NCI-H524 (cell line): ENCODE measurements around the gene ACTRT2.

Source experiments
- DNase-seq, 2 experiments: peaks; one replicate each; lab custom pipeline; 2025; lab: John Stamatoyannopoulos, UW

The ACTRT2 gene

DNA sequence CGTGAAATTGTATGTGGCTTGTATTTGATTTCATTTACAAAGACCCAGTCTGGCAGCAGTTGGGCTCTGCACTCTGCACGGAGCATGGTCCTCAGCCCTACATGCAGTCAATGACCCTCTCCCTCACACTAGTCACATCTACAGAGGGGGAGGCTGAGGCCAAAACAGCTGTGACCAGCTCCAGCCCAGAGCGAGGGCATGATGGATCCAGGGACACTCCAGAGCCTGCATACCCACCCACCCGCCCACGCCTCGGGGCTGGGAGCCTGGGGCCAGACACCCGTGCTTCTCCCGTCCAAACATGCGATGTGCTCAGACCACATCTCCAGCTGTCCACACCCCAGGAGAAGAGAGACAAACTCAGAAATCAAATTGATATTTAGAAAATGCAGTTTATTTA, 33.8 kb downstream of the ACTRT2 start:
- no peak for DNase-seq

DNA sequence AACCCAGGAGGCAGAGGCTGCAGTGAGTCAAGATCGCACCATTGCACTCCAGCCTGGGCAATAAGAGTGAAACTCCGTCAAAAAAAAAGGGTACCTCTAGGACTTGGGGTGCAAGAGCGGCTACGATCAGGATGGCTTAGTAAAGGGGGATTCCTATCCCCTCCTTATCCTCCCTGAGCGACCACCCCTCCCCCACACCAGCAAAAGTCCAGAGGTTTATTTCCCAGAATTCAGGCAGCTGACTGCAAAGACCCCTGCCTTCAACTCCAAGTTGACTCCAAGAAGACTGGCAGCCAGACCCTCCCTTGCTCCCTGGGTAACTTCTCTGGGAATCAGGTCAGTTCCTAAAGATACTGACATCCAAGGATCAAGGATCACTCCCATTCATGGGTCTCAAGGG, 35.4 kb downstream of the ACTRT2 start:
- no peak for DNase-seq

DNA sequence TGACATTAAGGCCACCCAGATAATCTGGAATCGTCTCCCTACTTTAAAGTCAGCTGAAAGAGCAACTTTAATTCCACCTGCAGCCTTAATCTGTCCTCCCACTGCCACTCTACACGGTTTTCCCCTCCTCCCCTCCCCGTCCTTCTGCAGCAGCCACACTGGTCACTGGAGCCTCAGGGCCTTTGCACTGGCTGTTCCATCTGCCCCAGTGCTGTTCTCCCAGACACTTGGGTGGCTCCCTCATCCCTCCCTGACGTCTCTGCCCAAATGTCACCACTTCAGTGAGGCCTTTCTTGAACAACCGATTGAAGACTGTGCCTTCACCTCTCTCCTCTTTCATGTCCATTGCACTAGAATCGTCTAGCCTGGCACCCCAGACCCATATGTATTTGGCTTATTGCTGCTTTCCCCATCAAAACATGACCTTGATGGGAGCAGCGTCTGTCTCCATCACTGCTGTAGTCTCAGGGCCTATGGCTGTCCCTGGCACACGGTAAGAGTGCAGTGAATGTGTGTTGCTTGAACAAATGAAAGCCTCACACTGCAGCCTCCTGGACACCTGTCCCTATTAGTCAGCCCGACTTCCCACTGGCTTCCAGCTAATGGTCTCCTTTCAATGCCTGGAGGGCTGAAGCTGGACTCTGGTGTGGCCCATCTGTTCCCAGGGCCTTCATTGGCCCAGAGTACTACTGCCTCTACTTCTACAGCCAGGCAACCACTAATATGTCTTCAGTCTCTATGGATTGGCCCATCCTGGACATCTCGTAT, 37.2 kb downstream of the ACTRT2 start:
- DNase-seq, result no peak

DNA sequence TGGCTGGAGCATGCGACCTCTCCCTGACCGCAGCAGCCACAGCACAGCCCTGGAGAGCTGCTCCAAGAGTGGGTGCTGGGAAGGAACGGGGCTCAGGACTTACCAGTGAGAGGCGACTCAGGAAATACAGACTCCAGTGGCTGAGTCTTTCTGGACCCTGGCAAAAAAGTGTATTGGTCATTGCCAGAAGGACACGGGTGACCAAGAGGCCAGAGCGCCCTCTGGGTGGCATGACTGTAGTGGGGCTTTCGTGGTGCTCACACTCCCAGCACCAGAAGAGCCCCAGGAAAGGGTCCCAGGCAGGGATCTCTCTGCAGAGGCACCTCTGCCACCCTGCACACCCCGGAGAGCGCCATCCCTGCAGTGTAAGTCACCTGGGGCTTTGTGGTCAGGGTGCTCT, 38.9 kb downstream of the ACTRT2 start:
- DNase-seq, result no peak

DNA sequence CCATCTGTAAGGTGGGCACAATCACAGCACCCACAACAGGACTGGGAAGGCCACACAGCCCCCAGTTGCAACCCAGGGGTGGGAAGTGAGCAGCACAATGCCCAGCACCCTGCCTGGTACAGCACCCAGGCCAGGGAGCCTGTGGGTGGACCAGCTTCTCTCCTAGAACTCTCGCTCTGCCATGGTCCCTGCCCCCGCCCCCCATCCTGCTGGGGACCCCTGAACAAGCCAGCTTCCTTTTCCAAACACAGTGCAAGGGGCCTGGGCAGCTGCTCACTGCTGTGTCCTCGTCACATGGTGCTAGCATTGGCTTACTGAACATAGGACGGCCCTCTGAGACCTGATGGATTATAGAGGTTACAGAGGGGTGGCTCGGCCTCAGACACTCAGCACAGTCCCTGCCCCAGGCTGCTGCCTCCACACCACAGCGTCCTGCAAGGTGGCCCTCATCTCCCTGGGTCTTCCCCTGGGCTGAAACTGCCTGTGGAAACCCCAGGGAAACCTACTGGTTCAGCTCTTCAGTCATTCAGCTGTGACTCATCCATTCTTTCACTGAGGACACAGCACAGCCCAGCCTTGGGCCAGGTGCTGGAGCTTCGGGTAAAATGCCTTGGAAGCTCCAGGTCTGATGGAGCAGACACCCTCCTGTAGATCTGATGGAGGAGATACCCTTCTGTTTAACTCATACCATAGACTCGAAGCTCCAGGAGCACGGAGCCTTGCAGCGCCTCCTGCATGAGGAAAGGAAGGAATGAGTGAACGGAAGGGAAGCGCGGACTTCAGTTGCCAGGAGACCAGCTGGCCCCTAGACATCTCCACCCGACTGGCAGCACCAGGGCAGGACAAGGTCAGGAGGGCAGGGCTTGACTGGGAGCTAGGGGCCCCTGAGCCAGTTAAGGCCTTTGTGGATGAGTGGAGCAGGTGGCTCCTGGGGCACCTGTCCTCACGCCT, 39.6 kb downstream of the ACTRT2 start:
- no peak for DNase-seq

DNA sequence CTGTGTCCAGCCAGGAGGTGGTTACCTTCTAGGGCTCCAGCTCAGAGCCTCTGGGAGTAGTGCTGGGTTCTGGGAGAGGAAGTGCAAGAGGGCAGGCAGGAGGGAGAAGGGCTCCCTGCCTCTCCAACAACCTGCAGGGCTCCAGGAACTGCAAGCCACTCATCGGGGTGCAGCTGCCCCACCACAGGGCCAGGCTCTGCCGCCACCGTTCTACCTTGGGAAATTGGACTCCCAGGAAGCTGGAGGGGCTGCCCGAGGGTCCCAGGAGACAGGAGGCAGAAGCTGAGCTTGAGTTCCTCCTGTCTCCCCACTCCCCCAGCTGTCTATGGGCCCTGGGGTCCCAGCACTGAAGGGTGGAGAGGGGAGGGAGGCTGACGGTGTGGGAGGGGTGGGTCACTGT, 40.3 kb downstream of the ACTRT2 start:
- no peak for DNase-seq

DNA sequence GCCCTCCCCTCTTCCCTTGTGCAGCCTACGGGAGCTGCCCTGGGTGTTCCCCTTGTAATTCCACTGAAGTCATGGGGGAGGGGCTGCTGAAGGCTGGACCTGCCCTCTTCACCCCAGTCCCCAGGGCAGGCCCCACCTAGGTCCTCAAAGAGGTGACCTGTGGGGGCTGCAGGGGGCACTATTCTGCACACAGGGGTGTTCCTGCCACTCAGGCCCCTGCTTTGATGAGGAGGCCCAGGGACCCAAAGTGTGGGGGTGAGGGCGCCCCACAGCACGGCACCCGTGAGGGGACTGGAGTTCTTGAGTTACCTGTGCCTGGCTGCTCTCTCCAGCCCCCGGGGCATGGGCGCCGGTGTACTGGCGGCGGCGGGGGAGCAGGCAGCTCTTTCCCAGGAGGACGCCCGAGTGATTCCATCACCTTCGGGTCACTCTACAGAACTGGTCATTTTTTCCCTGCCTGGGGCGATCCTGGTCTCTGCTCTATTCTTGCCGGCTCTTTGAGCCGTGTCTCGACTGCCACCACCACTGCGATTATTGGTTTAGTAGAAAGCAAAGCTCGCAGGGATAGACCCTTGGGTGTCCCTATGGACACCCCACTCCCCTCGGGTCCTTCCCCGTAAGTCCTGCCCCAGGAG, 40.8 kb downstream of the ACTRT2 start:
- DNase-seq, result no peak

DNA sequence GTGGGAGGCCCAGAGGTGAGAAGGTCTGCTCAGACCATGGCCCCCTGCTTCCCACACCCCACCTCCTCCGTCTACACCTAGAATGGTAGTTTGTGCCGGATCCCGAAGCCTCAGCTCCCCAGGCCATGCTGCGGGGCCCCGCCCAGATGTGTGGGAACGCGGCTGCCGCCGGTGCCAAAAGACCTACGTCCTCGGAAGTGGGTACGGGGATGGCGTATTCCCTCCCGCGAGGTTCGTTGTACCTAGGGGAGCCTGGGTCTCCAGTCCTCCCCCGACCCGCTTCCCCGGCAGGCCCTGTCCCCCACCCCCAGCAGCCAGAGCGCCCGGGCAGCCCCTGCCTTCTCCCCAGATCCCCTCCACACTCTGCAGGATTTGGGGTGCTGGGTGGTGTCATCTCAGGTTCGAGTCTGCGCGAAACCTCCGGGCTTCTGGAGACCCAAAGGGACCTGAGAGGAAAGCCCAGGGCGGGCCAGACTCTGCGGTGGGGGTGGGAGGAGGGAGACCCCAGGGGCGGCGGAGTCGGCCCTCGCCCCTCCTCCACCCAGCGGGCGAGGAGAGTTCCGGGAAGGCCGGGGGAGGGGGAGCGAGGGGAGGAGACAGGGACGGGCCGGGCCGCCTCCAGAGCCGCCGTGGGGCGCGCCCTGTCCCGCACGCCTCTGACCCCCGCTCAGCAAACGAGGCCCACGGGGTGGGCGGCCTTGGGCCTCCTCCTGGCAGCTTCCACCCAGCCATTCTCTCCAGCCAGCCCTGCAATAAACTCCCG, 41.5 kb downstream of the ACTRT2 start:
- DNase-seq, result no peak

DNA sequence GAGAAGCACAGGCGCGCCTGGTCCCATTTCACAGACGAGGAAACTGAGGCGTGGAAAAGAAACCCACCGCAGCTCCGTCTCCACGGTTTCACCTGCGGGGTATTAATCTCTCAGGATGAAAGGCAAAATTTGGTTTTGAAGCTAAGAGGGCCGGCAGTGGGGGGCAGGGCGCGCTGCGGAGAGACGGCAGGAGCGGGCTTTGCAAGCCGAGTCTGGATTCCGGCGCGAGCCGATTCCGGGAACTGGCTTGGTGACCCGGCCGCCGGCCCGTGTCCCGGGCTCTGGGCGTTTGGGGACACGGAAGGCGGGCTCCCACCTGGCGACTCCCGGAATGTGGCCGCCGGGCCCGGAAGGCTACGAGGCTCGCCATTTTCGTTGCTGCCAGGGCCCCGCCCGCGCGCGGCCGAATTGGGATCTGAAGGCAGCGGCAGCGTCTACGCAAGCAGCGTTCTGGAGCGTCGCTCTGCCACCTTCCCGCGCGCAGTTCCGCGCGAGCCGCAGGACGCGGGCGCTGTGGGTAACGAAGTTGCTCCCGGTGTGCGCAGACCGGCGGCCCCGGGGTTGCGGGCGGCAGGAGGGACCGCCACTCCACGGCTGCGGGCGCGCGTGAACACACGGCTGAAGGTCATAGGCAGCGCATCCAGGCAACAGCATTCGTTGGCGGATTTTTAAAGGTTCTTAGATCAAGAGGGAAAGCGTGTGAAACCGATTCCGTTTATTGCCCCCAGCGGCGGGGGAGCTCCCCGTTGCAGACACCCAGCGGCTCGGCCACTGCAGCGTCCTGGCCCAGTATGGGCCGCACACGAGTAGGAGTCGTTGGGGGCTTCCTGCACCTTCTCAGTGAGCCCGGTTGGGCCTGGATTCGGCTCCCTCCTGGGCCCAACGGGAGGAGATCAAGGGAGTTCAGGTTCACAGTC, 42.4 kb downstream of the ACTRT2 start:
- DNase-seq, result no peak

DNA sequence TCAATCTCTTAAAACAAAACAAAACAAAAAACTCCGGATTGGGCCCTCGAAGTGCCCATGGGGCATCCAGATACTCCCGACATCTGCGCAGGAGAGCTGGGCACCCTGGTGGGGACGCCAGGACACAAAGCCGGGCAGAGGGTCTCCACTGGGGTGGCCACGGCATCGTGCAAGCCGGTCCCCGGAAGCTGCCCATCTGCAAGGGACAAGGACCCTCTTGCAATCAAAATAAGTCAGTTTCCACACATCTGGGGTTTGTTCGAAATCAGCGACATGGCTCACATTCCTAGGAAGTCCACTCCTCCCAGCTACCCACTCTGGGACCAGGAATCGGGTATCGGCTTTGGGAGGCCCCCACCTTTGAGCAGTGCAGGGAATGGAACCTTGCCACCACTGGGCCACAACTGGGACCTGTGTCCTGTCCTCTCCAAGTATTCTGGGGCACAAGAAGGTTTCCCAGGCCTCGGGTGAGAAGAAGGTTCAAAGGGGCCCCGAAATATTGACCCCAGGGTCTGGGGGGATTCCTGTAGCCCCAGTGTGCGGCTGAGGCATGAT, 43.1 kb downstream of the ACTRT2 start:
- DNase-seq, result no peak

DNA sequence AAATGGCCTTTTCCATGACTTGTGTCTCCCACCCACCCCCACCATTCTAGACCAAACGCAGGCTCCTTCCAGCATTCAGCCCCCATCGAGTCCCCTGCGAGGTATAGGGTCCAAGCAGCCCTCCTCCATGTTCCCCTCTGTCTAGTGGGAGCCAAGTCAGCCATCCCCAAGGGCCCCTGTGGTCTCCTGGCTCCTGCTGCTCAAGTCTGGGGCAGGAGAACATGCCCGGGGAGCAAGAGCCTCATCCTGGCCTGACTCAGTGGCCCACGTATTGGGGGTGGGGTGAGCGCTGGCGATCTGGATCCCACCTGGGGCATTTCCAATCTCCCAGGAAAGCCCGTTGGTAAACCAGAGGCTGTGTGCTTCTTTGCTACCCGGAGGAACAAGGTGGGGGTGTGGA, 43.6 kb downstream of the ACTRT2 start:
- no peak for DNase-seq

DNA sequence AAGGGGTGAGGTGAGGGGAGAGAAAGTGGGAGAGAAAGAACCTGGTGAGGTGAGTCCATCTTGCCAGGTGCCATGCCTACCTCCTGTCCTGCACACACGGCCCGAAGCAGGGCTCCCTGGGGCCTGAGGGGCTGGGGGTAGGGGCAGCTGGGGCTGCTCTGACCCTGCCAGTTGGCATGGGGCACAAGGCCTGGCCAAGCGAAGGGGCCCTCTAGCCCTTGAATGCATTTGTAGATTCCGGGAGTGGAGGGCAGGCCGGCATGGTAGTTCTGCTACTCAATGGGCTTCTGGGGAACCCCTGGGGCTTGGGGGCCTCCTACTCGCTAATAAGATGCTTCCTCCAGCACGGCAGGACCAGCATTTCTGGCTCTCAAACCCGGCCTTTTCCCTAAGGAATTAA, 44.1 kb downstream of the ACTRT2 start:
- DNase-seq, result no peak

DNA sequence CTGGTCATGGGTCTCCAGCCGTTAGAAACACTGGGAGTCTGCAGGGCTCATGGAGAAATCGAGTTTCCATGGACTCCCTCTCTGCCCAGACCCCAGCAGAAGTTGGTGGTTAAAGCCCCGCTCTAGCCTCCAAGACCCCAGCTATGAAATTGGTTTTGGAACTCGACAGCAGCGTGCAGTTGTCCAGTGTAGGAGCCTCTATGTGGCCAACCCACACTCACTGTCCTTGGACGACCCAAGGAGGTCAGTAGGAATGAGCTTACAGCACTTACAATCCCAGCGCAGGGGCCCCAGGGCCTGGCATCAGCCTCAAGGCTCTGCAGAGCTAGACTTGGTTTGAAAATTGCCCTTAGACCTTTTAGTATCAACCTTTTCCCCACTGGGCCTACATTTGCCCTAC, 44.5 kb downstream of the ACTRT2 start:
- DNase-seq, result no peak

DNA sequence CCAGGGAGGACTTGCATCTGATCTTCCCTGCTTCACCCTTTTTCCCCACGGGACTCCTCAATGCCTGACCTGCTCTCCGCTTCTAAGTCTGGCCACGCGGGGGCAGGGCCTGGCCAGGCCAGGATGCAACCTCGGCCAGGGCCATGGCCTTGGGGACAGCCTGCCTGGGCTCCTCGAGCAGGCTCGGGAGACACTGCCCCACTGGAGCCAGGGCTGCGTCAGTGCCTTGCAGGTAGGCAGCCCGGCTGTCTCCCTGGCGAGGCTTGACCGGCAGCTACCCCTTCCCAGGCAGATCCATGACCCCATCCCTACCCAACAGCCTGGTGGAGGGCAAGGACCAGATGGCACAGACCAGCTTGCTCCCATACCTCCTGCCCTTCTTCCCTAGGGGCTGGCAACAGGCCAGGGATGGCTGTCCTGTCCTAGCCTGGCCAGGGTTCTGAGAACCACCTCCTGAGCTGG, 45.0 kb downstream of the ACTRT2 start:
- DNase-seq, result no peak

DNA sequence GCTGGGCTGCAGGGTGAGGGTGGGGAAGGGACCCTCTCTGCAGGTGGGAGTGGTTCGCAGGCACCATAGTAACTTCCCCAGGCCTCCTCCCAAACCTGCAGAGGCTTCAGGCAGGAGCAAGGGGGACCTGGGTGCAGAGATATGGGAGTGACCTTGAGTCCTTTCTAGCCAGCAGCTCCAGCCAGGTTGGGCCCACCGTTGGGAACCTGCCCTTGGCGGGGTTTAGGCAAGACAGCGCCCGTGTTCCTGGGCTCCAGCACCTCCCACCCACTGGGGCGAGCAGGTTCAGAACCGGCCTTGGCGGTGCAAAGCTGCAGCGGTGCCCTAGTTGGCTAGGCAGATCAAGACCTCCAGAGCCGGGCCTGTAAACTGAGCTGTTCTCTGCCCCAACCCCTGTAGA, 45.6 kb downstream of the ACTRT2 start:
- DNase-seq, result no peak

DNA sequence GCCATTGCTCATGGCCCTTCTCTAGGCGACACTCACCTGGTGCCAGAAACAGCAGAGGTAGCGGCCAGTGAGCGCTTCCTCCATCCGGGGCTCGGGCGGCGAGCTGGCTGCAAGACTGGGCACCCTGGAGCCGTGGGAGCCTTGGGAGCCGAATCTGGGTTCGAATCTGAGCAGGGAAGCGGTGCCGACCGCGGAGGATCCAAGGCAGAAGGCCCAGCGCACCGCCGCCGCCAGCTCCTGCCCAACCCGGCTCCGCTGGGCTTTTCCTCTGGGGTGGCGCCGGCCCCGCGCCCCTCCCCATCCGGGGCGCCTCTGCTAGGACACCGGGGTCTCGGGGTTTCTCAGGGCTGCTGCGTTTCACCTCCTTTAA, 46.0 kb downstream of the ACTRT2 start:
- DNase-seq, result no peak

DNA sequence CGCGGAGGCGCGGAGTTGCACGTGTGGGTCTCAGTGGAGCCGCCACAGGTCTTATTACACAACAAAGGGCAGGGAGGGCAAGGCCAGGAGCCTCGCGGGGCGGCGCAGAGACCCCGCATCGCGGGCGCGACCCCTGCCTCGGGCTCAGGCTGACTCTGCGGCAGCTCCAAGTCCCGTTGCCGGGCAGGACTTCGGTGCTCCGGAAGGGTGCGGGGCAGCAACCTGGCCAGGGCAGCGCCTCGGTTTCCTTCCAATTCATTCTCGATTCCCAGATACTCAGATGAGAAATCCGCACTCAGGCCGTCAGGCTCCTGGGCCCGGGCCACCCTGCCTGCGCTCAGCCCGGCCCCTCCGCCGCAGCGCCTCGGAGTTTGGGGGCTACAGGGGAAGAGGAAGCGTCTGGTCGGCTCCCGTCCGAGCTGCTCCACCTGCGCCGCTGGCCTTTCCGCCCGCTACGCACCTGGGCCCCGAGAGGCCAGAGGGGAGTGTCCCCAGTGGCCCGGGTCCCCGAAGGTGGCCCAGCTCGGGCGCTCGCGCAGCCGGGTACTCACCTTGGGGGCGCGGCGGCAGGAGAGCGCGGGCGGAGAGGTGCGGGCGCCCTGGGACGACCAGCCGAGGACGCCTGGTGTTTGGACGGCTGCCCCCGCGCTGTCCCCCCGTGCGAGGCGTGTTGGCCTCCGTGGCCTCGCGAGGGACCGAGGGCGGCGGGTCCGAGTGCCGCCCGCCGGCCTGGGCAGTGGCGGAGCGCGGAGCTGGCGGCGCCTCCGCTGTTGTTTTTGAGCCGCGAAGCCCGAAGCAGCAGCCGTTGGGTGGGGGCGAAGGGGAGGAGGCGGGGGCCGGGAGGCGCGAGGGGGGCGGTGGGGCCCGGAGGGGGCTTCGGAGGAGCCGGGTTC, 46.6 kb downstream of the ACTRT2 start:
- DNase-seq, result no peak

DNA sequence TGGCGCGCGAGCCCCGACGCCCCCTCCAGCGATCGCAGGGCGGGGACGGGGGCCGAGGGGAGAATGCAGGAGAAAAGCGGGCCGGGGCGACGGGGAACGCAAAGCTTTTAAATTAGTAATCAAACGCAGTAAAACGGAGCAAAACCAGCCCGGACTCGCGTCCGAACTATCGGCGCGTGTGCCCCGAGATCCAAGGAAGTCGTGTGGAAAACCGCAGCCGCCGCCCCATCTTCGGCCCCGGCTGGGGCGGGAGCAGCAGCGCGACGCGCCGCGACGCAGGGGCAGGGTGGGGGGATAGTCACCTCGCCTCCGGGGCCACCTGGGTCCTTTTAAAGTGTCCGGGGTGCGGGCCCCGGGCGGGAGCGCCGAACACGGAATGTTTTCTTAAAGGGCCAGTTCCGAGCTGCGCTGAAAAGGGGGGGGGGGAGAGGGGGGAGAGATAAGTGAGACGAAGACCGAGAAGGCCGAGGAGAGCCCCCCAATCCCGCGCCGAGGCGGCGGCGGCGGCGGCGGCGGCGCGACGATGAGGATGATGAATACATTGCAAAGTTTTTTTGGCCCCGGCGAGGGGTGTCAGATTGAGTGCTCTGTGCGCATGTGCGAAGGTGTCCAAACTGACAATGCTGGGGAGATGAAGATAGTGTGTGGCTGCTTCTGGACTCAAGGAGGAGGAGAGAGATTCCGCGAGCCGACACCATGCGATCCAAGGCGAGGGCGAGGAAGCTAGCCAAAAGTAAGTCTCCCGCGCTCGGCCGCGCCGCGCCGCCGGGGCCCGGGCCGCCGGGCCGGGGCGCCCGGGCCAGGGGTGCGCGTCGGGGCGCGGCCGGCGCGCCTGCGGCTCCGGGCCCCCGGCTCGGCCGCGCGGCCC, 47.5 kb downstream of the ACTRT2 start, which contains the start of gene PRDM16:
Gene PRDM16 (plus strand): TSS at position 640 of the 868 bp plus-strand sequence. CDS start 57 bp downstream, at position 697.
- DNase-seq, result peak in 1 of 2 experiments; percentile 2
